Endometrial microvascular endothelial cells (primary cell): Measurements from ENCODE around the gene VKORC1. TPM values are rescaled to one million over a fixed set of nuclear protein-coding genes. Genes with fewer than 3 reads are reported as not detected.

Experiments
- in situ Hi-C: cut with HindIII; loops from 2 replicates; pipeline ENCODE4 v1.10.0; 2017; ENCODE audit warnings: low sequenced_read_pairs, low pct_unique_long_range_greater_than_20kb; ENCODE audit errors: inconsistent ontology term
- total RNA-seq: library from RNA; depleted of rRNA; stranded (reverse); fragments of >200 nt; gene quantifications from one replicate; pipeline ENCODE4 v1.2.3, GENCODE V29; 2015; ENCODE audit errors: inconsistent ontology term

The VKORC1 gene
- total RNA-seq, 1 donor from 2014 or later, result 179 TPM

DNA sequence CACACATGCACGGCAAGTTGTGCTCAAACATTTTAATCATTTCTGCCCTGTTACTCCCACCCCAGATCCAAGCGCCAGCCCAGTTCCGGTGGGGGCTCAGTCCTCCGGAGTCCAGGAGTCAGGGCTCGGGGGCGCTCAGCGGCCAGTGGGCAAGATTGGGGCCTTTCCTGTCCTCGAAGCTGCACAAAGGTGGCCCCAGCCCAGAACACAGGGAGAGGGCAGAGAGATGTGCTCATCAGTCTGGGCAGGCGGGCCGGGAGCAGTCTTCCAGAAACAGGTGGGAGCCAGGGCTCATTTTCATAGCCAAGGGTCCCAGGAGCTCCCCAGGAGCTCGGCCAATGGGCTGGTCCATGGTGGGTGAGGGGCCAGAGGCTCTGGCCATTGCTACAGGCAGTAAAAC lies 36.8 kb upstream of the VKORC1 start:
- in situ Hi-C loops, result no loop called here

DNA sequence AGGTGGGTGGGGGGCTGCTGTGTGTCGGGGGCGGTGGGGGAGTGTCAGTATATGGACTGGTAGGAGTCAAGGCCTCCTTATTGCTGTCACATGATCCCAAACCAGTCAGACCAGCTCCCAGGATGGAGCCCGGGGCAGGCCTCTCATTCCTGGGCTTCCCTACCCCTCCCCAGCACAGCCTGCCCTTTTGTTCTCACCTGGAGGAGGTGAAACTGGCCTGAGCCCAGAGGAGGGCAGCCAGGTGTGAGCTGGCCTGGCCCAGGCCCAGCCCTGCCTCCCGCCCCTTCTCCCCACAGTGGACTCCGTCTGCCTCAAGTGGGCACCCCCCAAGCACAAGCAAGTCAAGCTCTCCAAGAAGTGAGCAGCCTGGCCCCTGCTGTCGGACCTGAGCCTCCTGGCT lies 36.3 kb upstream of the VKORC1 start:
- in situ Hi-C loops, result no loop called here

DNA sequence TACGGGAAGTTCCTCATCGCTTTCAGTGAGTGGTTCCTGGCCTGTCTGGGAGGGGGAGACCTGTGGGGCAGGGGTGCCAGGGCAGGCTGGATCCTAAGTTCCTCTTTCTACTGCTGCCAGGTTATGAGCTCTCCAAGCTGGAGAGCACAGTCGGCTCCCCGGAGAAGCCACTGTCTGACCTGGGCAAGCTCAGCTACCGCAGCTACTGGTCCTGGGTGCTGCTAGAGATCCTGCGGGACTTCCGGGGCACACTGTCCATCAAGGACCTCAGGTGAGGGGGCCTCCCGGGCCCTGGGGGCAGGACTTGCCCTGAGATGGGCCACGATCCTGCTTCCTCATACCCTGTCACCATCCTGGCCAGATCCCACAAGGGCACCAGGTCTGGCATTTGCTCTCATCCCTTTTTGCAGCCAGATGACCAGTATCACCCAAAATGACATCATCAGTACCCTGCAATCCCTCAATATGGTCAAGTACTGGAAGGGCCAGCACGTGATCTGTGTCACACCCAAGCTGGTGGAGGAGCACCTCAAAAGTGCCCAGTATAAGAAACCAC lies 35.8 kb upstream of the VKORC1 start:
- in situ Hi-C loops, result no loop called here

DNA sequence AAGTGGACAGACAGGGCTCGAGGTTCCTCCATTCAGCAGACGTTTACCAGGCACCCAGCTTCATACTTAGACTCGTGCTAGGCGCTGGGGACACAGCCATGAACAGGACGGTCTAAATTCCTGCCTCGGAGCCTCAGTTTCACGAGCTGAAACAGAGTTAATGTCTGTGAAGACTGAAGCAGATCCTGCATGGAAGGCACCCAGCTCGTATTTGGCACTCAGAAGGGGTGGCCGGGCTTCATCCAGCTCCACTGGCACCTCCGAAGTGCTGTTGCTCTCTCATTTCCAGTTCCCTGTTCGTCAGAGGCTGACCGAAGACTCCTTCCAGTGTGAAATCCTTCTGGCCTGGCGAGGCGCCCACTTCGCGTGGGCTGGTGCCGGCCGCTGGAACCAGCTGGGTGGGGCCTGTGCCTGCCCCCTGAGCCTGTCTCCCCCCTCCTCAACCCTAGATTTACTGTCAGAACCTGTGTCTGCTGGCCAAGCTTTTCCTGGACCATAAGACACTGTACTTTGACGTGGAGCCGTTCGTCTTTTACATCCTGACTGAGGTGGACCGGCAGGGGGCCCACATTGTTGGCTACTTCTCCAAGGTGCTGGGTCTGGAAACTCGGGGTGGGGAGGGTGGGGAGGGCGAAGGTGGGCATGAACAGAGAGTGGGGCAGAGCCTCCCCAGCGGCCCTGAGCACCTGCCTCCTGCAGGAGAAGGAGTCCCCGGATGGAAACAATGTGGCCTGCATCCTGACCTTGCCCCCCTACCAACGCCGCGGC lies 35.2 kb upstream of the VKORC1 start:
- in situ Hi-C loops, result no loop called here

DNA sequence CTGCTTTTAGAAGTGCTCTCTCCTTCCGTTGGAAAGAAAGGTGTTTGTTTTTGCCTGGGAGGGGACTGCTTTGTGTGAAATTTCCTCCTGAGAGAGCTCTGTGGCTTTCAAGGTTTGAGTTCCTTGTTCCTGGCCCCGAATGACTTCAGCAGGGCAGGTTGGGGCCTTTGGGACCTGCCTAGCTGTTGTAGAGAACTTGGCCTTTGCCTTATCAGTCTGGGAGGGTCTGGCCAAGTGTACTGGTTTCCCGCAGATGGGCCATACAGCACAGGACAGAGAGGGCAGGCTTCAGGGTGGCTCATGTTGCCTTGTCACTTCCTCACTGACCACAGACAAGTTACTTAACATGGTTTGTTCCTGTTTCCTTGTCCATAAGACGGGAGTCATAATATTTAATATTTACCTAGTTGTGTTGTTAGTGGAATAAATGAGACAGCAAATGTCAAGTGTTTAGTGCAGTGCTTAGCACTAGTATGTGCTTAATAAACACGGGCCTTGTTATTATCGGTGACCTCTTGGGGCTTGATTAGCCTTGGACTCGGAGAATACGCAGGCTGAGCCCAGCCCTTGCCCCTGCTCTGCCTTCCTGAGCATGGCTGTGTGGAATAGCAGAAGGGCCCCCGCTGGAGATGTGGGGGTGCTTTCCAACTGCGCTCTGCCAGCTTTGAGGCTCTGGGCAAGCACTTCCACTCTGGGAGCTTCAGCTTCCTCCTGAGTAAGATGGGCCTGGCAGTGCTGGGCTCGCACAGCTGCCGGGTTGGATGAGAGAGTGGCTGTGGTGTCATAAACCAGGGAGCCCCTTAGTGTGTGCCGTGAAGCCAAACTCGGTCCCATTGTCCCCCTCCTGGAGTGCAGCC lies 34.3 kb upstream of the VKORC1 start:
- in situ Hi-C loops, result no loop called here

DNA sequence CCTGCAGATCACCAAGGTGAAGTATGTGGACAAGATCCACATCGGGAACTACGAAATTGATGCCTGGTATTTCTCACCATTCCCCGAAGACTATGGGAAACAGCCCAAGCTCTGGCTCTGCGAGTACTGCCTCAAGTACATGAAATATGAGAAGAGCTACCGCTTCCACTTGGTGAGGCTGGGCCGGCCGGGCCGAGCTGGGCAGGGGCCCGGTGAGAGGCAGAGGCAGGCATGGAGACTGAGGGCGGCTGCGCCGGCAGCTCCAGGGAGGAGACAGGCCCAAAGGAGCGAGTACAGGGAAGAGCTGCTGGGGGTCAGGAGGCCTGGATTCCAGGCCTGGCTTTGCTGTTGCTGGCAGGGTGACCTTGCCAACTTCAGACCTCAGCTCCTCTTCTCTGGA lies 32.6 kb upstream of the VKORC1 start:
- in situ Hi-C loops, result no loop called here

DNA sequence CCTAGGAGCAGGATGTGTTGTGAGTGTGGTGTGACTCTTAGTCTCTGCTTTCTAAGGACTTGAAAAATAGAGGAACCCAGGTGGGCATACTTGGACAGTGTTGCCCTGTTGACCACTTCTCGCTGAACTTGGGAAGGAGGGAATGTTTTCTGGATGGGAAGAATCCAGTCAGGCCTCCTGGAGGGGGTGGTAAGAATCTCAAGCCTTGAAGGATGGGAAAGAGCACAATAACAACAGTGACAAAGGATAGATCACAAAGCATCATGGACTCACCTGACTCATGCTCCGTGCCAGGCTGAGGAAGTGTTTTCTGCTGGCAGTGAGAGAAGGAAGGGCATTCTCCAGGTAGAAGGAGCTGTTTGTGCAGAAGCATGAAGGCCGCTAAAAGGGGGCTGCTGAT lies 31.2 kb upstream of the VKORC1 start:
- in situ Hi-C loops, result no loop called here

DNA sequence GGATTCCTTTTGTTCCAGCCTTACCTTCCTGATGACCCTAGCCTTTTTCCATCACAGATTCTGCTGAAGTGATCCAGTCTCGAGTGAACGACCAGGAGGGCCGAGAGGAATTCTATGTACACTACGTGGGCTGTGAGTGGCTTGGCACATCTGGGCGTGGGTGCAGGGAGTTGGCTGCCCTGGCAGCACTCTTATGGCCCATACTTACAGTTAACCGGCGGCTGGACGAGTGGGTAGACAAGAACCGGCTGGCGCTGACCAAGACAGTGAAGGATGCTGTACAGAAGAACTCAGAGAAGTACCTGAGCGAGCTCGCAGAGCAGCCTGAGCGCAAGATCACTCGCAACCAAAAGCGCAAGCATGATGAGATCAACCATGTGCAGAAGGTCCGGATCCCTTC lies 25.5 kb upstream of the VKORC1 start:
- in situ Hi-C loops, result no loop called here

DNA sequence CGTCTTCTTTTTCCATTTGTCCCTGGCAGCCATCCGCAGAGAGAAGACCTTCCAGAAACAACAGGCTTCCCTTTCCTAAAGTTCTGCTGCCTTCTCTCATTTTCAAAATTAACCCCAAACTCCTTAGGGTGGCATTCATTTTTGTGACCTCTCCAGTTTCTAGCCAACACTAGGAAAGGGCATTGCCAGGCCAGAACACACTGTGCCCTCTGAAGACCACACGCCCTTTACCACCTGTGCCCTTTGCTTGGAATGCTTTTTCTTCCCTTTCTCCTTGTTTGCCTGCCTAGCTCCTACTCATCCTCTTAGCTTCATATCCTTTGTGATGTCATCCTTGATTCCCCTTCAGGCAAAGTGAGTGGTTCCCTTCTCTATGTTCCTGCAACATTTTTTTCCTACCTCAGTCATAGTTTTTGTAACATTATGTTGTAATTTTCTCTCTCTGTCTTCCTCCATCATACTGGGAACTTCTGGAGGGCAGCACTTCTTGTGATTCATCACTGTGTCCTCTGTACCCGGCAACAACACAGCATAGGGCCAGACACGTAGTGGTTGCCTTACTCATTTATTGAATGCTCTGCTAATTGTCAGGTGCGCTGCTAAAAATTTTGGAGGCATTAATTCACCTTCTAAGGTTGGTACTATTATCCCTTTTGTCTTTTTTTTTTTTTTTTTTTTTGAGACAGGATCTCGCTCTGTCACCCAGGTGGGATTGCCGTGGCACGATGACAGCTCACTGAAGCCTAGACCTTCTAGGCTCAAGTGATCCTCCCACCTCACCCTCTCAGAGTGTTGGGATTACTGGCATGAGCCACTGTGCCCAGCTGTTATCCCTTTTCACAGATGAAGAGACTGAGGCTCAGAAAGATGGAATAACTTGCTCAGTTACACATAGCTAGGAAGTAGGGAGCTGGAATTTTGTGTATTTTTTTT lies 23.9 kb upstream of the VKORC1 start:
- in situ Hi-C loops, result no loop called here

DNA sequence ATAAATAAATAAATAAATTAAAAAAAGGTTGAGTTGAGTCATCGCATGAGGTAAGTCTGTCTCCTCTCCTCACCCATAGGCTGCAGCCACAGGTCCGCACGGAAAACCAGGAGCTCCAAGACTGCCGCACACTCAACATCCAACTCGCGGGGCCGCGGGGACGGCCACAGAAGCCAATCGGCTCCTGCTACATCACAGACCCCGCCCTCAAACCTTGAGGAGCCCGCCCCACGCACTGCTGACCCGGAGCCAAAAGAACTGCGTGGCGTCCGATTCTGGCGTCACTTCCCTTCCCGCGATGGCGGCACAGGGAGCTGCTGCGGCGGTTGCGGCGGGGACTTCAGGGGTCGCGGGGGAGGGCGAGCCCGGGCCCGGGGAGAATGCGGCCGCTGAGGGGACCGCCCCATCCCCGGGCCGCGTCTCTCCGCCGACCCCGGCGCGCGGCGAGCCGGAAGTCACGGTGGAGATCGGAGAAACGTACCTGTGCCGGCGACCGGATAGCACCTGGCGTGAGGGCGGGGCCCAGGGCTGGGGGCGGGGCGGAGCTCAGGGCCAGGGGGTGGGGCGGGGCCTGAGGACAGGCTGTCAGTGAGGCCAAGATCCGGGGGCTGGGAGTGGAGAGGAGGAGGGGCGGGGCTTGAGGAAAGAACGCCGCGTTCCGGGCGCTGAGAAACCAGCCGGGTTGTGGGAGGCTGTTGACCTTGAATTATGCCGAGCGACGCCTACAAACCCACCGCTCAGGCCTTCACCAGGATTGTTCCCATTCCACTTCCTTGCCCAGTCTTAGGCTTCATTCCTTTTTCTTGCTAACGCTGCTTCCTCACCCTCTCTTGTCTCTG lies 23.0 kb upstream of the VKORC1 start, which contains the start of gene KAT8:
KAT8 (plus strand) TSS at position 281 of the 839 bp plus-strand sequence; CDS start at position 299, 18 bp downstream.
- in situ Hi-C loops, result no loop called here

DNA sequence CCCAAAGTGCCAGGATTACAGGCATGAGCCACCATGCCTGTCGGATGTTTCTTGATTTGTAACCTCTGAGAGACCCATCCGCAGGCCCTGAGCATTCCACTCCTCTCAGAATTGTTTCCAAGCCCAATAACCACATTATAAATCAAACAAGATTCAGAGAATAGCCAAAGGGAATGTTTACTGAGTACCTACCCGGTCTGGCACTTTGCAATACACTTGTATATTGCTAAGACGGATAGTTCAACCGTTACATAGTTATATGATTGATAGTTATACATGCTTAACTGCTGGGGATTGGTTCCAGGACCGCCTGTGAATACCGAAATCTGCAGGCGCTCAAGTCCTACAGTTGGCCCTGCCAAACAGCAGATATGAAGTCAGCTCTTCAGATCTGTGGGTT lies 19.9 kb upstream of the VKORC1 start:
- in situ Hi-C loops, result no loop called here

DNA sequence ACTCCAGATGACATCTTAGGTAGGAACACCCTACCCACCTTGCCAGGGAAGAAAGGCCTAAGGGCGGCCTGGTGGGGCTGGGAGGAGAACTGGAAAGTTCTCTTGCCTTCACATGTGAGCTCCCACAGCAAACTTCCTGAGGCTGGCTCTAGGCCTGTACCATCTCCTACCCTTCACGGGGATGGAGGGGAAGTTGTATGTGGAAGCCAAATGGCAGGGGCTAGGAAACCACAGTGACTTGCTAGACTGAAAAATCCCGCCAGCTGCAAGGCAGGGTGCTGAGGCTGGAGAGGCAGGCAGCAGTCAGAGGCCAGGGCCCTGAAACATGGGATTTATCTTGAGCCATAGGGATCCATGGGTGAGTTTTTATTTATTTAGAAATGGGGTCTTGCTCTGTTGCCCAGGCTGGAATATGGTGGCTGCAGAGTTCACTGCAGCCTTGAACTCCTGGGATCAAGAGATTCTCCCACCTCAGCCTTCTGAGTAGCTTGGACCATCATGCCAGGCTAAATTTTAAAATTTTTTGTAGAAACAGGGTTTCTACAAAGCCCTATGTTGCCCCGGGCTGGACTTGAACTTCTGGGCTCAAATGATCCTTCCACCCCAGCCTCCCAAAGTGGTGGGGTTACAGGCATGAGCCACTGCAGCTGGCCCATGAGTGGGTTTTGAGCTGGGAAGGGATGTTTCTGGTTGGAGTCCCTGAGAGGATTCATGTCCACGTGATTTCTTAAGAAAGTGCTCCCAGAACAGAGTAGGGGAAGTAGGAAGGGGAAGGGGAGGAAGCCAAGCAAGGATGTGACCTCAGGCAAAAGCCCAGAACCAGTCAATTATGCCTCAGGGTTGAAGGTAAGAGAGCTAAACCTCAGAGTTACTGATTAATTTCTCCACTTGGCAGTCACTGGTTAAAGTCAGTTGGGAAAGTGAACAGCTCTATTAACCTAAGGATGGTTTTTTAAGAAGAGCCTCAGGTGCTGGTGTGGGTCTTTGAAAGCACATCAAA lies 18.8 kb upstream of the VKORC1 start:
- in situ Hi-C loops, result no loop called here

DNA sequence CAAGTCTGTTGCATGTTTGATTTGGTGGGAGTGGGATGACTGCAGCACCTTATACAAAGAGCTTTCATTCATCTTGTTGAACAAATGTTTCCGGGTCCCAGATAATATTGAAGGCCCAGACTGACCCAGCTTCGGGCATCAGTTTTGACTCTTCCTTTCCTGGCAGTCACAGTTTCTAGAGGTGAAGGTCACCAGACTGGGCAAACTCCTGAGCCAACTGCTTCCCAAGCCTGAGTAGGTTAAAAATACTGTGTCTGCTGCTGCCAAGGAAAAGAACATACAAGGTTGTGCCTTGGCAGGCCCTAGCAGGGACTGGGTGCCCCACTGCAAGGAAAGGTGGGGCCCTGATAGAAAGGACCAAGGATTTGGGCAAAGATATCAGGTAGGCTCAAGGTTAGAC lies 18.1 kb upstream of the VKORC1 start:
- in situ Hi-C loops, result no loop called here

DNA sequence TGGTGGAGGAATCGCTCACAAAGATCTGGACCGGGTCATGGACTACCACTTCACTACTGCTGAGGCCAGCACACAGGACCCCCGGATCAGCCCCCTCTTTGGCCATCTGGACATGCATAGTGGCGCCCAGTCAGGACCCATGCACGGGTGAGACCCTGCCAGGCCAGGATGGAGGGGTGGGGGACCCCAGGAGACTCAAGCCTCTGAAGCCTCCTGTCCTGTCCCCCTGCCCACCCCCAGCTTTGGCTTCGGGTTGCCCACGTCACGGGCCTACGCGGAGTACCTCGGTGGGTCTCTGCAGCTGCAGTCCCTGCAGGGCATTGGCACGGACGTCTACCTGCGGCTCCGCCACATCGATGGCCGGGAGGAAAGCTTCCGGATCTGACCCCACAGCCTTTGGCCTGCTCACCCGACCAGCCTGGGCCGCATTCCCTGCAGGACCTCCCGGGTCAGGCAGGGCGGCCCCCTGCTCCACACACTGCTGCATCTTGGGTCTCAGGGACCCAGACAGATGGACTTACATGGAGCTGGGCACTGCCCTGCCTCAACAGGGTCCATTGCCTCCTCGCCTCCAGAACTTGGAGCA lies 17.4 kb upstream of the VKORC1 start:
- in situ Hi-C loops, result no loop called here

DNA sequence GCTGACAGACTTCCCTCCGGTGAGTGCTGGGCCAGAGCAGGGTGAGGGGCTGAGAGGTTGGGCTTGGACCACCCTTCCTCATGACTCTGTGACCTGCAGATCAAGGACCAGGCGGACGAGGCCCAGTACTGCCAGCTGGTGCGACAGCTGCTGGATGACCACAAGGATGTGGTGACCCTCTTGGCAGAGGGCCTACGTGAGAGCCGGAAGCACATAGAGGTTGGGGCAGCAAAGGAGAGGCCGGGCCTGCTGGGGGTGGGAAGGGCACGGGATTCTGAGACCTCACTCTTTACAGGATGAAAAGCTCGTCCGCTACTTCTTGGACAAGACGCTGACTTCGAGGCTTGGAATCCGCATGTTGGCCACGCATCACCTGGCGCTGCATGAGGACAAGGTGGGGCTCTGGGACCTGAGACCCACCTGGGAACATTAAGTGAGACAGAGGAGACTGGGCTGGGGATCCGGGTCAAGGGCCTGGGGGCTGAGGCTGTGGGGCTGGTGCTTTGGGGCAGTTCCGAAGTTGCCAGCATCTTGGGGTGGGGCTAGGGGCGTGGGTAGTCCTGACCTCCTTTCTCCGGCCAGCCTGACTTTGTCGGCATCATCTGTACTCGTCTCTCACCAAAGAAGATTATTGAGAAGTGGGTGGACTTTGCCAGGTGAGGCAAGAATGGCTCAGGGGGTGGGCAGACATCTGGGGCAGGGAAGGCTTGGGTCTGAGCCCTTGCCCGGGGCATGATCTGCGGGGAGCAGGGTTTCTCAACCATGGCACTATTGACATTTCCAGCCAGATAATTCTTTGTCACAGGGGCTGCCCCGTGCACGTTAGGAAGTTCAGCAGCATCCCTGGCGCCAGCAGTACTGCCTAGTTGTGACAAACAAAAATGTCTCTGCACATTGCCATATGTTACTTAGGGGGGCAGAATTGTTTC lies 15.8 kb upstream of the VKORC1 start:
- in situ Hi-C loops, result no loop called here

DNA sequence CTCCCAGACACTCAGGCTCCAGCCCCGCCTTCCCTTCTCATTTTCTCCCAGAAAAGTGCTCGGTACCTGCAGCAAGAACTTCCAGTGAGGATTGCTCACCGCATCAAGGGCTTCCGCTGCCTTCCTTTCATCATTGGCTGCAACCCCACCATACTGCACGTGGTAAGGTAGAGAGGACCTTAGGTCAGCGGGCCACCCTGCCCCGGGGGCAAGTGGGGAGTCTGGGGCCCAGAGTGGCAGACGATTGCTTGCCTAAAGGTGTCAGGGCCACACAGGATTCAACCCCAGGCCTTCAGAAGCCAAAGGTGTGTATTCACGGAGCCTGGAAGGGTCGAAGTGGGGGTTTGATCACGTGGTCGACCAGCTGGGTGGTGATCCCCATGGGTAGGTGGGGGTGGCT lies 15.0 kb upstream of the VKORC1 start:
- in situ Hi-C loops, result no loop called here
